Activated B cell treated with CpG ODN at 0.5 μM for 24 hours (primary cell): ENCODE data around the gene IL5. TPM values are rescaled to one million over a fixed set of nuclear protein-coding genes. Genes with fewer than 3 reads are reported as not detected.
A peak's percentile ranks its signal among the peaks of the same experiment; 100 is the strongest.

Source experiments
- ATAC-seq: fragments of 200-7000 bp; cut with Tn5 transposase; one replicate; pipeline ENCODE4 v1.10.0; 2021; ENCODE audit warnings: low read depth, mild to moderate bottlenecking, moderate library complexity
- CTCF ChIA-PET: fragments of 350-600 bp; sonication (Branson Sonifier 250); formaldehyde crosslinking; loops from one replicate; lab custom pipeline; 2021; ENCODE audit warnings: antibody characterized with exemption; lab: Charles Lee
- POLR2A ChIA-PET: fragments of 350-600 bp; sonication (Branson Sonifier 250); formaldehyde crosslinking; loops from one replicate; lab custom pipeline; 2021; ENCODE audit warnings: antibody characterized with exemption; lab: Charles Lee
- DNase-seq: peaks from one replicate; pipeline ENCODE4 v3.0.0; 2022
- H3K27ac Mint-ChIP-seq: one replicate; pipeline ENCODE4 v1.8.0; 2020; ENCODE audit warnings: mixed read lengths
- H3K27me3 Mint-ChIP-seq: one replicate; pipeline ENCODE4 v1.8.0; 2021; ENCODE audit warnings: mixed read lengths
- H3K36me3 Mint-ChIP-seq: one replicate; pipeline ENCODE4 v1.8.0; 2021; ENCODE audit warnings: low read depth, mixed read lengths
- H3K4me1 Mint-ChIP-seq: one replicate; pipeline ENCODE4 v1.8.0; 2021; ENCODE audit warnings: mixed read lengths
- H3K4me3 Mint-ChIP-seq: one replicate; pipeline ENCODE4 v1.8.0; 2020; ENCODE audit warnings: mild to moderate bottlenecking, mixed read lengths
- H3K9me3 Mint-ChIP-seq: one replicate; pipeline ENCODE4 v1.8.0; 2020; ENCODE audit warnings: mixed read lengths
- intact Hi-C: fragments of 100-400 bp; cut with micrococcal nuclease; formaldehyde crosslinking; loops from one replicate; pipeline ENCODE4 v1.15.1; 2024
- total RNA-seq: library from RNA; stranded (reverse); gene quantifications from 2 replicates; pipeline ENCODE4 v1.2.3, GENCODE V29; 2022
- TF ChIP-seq, protein P1 (sequence below): fragments of 200-600 bp; IDR thresholded peaks from one replicate; pipeline ENCODE4 v1.8.0; 2022; ENCODE audit warnings: antibody characterized with exemption, mild to moderate bottlenecking

Gene IL5
- total RNA-seq, 1 donor from 2014 or later: not detected

DNA sequence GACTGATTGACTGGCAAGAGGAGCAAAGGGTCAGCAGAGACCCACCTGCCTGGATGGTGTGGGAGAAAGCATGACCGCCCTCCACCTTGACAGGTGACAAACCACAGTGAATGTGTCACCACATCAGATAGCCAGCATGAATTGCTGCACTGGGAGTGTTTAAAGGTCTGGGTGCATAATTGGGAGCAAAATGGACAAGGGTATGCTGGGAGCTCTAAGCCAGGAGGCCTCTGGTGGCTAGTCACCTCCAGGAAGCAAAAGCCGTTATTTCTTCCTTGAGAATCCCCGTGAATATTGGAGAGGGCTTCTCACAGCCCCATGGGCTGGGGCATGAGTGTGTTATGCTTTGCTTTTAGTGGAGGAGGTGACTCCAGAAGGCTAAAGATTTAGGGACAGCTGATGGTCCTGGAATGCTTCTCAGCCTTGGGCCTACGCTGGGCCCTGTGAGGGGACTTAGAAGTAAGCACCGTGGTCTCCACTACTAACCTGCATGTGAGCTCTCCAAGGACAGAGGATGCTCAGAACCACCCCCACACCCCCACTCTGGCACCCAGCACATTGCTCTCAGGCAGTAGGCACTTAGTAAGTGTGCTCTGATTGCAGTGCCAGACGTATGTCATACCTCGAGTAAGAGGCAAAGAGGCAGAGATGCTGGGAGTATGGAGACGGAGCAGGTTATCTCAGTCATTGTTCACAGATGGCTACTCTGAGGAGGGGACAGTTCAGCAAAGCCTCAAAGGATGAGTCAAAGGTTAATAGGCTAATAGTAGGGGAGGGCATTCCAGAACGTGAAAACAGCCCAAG lies 43.7 kb downstream of the IL5 start:
- ATAC-seq: no peak
- TF ChIP-seq, protein P1, sequence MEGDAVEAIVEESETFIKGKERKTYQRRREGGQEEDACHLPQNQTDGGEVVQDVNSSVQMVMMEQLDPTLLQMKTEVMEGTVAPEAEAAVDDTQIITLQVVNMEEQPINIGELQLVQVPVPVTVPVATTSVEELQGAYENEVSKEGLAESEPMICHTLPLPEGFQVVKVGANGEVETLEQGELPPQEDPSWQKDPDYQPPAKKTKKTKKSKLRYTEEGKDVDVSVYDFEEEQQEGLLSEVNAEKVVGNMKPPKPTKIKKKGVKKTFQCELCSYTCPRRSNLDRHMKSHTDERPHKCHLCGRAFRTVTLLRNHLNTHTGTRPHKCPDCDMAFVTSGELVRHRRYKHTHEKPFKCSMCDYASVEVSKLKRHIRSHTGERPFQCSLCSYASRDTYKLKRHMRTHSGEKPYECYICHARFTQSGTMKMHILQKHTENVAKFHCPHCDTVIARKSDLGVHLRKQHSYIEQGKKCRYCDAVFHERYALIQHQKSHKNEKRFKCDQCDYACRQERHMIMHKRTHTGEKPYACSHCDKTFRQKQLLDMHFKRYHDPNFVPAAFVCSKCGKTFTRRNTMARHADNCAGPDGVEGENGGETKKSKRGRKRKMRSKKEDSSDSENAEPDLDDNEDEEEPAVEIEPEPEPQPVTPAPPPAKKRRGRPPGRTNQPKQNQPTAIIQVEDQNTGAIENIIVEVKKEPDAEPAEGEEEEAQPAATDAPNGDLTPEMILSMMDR: no peak
- no peak for DNase-seq
- ChIA-PET CTCF (interaction anchor here (0.6 to 12.1 kb wide), 16 partner anchors 10 to 384 kb away, joined by 3 to 253 read pairs (median 6); partner anchors contain the start of gene IRF1), POLR2A (interaction anchor here (1.1 to 8.8 kb wide), 12 partner anchors 10 to 113 kb away, joined by 4 to 163 read pairs (median 10); partner anchors contain the start of genes IRF1 and RAD50)
- Mint-ChIP-seq H3K36me3 (no peaks in the 10 kb centered on the region), H3K4me3 (no peak overlapping the region), H3K27me3 (no peaks in the 10 kb centered on the region), H3K4me1 (peaks cover 41% of the 10 kb centered on the region), H3K9me3 (no peaks in the 10 kb centered on the region), H3K27ac (peak overlapping the region; percentile 88)
- intact Hi-C loops: loop anchor here (2.0 to 10.0 kb wide), 7 partner anchors 32 to 605 kb away; partner anchors contain the start of genes GDF9, SLC22A4 and UQCRQ

DNA sequence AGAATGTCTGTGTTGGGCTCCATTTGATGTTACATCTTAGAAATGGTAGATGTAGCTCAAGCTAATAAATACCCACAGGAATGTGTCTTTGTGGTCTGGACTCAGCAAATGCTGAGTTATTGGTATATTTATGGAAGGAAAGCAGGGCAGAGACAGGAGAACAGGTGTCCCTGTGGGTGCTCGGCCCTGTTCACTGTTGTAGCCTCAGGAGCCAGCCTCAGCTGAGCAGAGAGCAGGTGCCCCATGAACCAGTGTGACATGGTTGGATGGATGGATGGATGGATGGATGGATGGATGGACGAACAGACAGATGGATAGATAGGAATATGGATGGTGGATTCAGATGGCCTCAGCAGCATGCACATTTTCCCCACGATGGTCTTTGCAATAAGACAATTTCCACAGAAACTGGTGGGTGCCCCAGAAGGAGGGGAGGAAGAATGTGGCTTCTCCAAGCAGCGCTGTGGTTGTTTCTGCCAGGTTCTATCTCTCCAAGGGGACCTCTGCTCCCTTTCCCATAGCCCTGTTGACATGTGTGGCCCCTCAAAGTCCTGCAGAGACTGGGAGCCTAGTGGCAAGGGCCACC lies 44.5 kb downstream of the IL5 start:
- H3K4me1 Mint-ChIP-seq: peaks cover 49% of the 10 kb centered on the region
- TF ChIP-seq, protein P1: no peak
- ATAC-seq (no peak), DNase-seq (no peak)
- intact Hi-C loops: loop anchor here (5.0 to 10.0 kb wide), 2 partner anchors 321 to 606 kb away; no protein-coding TSS in a partner anchor
- no peaks in the 10 kb centered on the region for H3K9me3 Mint-ChIP-seq
- H3K27ac Mint-ChIP-seq: peak overlapping the region; percentile 88
- ChIA-PET POLR2A (interaction anchor here (0.8 to 11.7 kb wide), 10 partner anchors 10 to 239 kb away, joined by 3 to 461 read pairs (median 70); partner anchors contain the start of genes IRF1 and KIF3A), CTCF (interaction anchor here (0.6 to 12.1 kb wide), 9 partner anchors 9 to 111 kb away, joined by 3 to 253 read pairs (median 5); partner anchors contain the start of gene IRF1)
- H3K4me3 Mint-ChIP-seq: no peak overlapping the region
- H3K27me3 Mint-ChIP-seq: no peaks in the 10 kb centered on the region
- H3K36me3 Mint-ChIP-seq: no peaks in the 10 kb centered on the region

DNA sequence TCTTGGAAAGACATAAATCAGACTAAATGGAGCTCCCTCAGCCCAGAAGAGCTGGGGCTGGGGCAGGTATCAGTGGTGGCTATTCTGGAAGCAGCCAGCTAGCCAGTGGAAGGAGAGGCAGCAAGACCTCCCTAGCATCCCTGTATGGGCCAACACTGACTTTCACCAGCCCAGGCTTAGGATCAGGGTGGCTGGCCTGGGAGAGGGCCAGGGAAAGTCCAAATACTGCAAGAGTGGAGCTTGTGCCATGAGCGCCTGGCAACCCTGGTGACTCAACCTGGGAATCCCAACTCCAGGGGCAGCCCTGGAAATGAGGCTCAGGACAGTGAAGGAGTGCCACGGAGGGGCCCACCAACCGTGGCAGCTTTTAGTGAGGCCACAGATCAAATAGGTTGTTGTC lies 45.2 kb downstream of the IL5 start:
- H3K27ac Mint-ChIP-seq: peak overlapping the region; percentile 25
- ChIA-PET CTCF (interaction anchor here (1.1 to 12.1 kb wide), 5 partner anchors 9 to 110 kb away, joined by 3 to 253 read pairs (median 36); no protein-coding TSS in a partner anchor), POLR2A (interaction anchor here (0.6 to 11.7 kb wide), 13 partner anchors 9 to 240 kb away, joined by 3 to 461 read pairs (median 17); partner anchors contain the start of genes IRF1, KIF3A and RAD50)
- ATAC-seq: no peak
- intact Hi-C loops: loop anchor here (5.0 to 10.0 kb wide), 2 partner anchors 321 to 607 kb away; no protein-coding TSS in a partner anchor
- H3K4me1 Mint-ChIP-seq: peaks cover 55% of the 10 kb centered on the region
- H3K4me3 Mint-ChIP-seq: no peak overlapping the region
- DNase-seq: peak; percentile 14
- no peaks in the 10 kb centered on the region for H3K9me3 Mint-ChIP-seq
- H3K27me3 Mint-ChIP-seq: no peaks in the 10 kb centered on the region
- TF ChIP-seq, protein P1: no peak
- no peaks in the 10 kb centered on the region for H3K36me3 Mint-ChIP-seq

DNA sequence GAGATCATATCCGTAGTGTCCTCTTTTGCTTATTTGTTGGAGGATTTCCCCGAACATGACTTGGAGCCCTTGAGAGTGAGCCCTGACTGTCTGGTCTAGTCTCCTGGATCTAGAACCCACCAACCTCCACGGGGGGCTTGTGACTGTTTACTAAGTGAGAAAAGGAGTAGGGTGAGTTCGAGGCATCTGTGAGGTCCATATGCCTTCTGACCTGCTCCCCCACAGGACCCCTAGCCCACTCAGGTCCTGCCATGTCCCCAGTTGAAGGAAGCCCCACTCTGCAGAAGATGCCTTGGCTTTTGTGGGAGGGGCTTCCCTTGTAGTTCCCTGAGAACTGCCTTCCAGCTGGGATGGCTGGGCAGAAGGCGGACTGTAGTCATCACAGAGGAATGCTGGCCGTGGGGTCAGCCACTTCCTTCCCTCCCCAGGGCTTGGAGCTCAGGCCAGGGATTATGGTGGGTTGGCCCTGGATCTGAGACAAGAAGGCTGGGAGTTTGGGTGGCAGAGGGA lies 45.8 kb downstream of the IL5 start:
- ATAC-seq: no peak
- peak overlapping the region; percentile 96 for H3K27ac Mint-ChIP-seq
- TF ChIP-seq, protein P1: no peak

More for the DNA sequence above, 45.8 kb downstream of the IL5 start:
- Mint-ChIP-seq H3K4me1 (peaks cover 60% of the 10 kb centered on the region), H3K9me3 (no peaks in the 10 kb centered on the region), H3K4me3 (peak overlapping the region; percentile 92), H3K27me3 (no peaks in the 10 kb centered on the region), H3K36me3 (no peaks in the 10 kb centered on the region)
- peak; percentile 16 for DNase-seq
- CTCF ChIA-PET: interaction anchor here (1.1 to 12.1 kb wide), 5 partner anchors 9 to 110 kb away, joined by 3 to 253 read pairs (median 36); no protein-coding TSS in a partner anchor
- POLR2A ChIA-PET: interaction anchor here (0.7 to 11.7 kb wide), 15 partner anchors 8 to 240 kb away, joined by 3 to 461 read pairs (median 17); partner anchors contain the start of genes IRF1, KIF3A, RAD50 and SLC22A4
- intact Hi-C loops: loop anchor here (5.0 to 10.0 kb wide), 2 partner anchors 320 to 607 kb away; no protein-coding TSS in a partner anchor
